ENCODE measurements around the gene ACSBG1.

GRCh38 chr15:78139578-78139977, 94.8 kb downstream of the ACSBG1 start:
- TF ChIP-seq CTCF (IDR thresholded peaks at IDR 0.05), result no peak
- no peak for TF ChIP-seq POLR2A (IDR thresholded peaks at IDR 0.05)

All from esophagus squamous epithelium (tissue), 4 donors.